GM19239 (cell line): Measurements from ENCODE around the gene WWP2.

ENCODE experiments used
- DNase-seq: peaks from one replicate; pipeline ENCODE4 v3.0.0; 2011; ENCODE audit warnings: low spot score; ENCODE audit not compliant: insufficient read length
- FAIRE-seq: peaks from 2 replicates; lab custom pipeline; 2011; peaks lifted over from hg19 to GRCh38; lab: Jason Lieb, UNC

The WWP2 gene

DNA sequence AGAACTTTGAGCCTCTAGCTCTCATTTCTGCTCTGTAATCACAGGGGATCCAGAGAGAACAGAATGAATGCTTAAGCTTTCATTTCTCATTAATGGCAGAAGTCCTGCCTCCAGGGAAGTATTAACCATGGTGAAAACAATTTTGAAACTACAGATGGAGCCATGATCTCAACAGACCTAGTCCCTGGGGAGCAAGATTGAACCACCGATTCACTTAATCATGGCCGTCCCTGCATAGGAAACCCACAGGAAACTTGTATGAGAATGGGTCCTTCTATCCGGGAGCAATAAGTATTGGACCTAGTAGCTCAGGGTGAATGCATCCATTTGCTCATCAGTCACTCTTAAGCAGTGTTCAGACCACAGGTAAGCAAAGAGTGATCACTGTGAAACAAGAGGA is 148.8 kb downstream of the WWP2 start:
- FAIRE-seq = no peak

DNA sequence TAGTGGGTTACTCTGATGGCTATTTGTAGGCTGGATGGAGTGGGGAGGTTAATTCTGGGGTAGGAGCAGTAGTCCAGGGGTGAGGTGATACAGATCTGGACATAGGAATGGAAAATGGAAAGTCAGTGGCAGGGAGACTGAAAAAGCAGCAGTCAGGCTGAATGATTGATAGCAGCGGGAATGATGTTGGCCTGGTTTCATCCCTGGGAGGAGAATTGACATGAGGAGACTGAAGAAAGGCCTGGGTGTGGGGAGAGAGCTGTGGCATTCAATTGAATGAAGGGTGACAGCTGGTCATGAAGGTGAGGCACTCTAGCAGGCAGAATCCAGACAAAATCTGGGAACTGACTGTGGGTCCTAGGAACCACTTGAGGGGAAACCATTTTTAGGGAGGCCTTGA is 154.3 kb downstream of the WWP2 start:
- FAIRE-seq = no peak
- no peak for DNase-seq

More for the DNA sequence above, 148.8 kb downstream of the WWP2 start:
- no peak for DNase-seq

DNA sequence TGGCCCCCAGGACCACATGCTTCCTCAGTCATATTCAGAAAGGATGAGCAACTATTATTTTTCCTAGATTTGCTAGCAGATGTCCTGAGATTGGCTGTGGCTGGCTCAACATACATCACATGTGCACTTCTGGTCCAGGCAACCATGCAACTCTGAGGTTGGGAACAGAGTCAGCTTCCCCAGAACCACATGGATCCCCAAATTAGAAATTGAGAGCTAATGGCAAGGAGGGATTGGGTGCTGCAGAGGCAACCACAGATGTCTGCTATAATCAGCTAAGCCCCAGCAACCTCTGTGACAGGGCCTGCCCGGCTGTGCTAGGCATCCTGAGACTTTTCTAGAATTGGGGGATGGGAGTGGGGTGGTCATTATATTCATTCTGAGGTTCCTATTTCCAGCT is 155.2 kb downstream of the WWP2 start:
- FAIRE-seq (no peak), DNase-seq (no peak)

DNA sequence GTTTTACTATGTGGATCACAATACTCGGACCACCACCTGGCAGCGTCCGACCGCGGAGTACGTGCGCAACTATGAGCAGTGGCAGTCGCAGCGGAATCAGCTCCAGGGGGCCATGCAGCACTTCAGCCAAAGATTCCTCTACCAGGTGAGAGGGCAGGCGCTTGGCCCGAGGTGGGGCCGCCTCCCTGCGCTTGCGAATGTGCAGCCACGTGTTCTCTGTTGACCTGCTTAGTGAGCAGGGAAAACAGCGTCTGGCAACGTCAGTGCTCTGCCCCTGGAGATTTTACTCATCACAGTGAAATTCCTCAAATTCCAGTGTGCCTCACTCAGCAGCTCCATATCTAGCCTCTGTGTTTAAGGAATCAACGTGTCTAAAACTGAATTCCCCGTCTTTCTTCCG is 155.6 kb downstream of the WWP2 start:
- no peak for DNase-seq

DNA sequence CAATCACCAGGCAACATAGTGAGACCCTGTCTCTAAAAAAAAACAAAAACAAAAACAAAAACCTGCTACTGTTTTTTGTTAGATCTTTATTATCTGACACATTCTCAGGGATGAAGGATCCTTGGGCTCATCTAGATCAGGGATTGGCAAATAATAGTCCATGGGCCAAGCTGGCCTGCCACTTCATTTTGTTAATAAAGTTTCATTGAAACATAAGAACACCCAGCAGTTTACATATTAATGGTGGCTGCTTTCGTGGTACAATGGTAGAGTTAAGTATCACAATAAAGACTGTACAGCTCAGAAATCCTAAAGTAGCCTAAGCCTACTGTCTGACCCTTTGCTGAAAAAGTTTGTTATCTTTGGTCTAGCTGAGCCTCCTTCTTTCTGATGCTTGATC is 156.1 kb downstream of the WWP2 start:
- no peak for FAIRE-seq
- DNase-seq = no peak

More for the DNA sequence above, 155.6 kb downstream of the WWP2 start:
- FAIRE-seq = no peak

DNA sequence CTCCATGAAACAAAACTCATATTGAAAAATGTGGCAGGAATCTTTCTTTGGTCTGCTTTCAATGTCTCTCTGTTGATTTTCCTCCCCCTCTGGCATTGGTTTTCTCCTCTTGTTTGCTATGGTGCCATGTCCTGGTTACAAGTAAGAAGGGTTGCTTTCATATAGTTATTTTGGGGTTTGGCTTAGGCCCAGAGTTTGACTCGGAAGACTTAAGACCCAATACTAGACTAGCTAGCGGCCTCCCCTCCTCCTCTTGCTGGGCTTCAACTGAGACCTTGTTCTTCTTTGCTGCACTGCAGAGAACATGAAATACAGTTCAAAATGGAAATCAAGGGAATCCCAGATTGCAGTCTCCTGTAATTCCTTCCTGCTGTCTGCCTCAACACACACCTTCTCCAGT is 159.0 kb downstream of the WWP2 start:
- FAIRE-seq (no peak), DNase-seq (no peak)

DNA sequence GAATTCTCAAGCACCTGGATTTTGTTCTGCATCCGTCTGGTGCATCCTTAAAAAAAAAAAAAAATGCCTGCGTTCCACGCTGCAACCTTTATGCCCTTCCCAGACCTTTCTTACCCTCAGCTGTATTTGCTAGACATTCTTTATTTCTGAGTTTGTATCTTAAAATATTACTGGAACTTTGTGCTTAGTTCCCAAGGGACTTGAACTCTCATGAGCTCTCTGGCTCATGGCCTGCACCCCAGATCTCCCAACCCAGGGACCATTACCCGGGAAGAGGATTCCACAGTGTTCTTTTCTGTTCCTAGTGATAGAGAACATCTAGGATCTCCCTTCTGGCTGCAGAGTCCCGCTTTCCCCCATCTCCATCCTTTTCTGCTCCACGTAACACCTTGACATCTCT is 160.1 kb downstream of the WWP2 start:
- no peak for FAIRE-seq
- no peak for DNase-seq

DNA sequence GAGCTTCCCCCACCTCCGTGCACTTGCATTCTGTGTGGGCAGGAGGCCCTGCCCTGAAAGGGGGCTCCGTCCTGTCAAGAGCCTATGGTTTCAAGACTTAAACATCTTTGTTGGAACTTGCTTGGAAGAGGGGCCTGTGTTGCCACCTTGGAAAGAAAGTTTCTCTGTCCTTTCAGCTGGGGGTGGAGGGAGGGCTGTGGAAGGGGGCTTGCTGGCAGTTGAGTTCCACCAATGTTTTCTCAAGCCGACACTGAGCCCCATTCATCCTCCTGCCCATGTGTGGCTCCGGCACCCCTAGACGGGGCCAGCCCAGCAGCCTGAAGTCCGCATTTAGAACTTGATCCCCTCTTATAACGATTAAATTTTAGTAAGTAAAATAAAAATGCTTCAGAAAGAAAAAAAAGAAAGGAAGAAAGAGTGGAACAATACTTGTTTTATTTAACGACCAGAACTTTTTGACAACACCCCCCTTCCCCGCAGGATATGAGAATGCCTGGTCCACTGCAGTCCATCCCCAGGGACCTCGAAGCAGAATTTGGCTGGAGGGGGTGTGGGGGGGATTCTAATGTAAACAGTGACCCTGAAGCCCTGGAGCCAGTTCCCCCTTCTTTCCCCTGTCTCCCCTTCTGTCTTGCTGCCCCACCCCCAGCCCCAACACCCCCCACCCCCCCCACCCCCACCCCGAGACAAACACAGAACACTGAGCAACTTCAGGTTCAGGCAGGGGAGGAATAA is 162.1 kb downstream of the WWP2 start:
- DNase-seq (no peak), FAIRE-seq (no peak)

DNA sequence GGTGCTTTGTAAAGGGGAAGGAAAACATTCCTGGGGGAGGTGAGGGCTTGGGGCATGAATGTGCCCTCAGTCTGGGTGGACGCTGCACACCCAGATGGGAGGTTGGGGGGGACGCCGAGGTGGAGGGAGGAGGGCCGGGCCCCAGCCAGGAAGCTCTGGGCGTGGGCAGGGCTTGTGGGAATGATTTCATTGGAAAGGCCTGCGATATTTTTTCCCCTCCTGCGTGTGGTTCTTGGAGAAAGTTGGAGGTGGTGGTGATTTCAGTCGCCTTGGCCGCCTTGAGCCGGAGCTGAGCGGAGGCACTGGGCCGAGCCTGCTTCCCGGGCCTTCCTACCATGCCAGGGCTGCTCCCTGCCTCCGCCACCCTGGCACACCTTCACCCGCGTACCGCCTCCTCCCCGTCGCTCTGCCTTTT is 162.7 kb downstream of the WWP2 start:
- FAIRE-seq (no peak), DNase-seq (no peak)

DNA sequence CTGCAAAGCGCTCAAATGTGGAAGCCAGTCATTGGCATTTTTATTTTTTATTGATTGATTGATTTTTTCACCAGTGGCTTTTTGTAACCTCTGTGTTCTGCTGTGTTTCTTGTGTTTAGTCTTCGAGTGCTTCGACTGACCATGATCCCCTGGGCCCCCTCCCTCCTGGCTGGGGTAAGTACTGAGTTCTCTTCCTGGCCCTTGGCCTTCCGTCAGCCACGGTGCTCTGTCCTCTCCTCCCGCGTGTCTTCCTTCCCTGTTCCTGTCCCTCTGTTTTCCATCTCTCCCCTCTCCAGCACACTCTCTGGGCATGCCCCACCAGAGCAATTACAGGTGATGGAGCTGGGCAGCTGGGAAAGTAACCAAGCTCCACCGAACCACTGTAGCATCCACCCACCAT is 163.2 kb downstream of the WWP2 start:
- no peak for DNase-seq
- FAIRE-seq = no peak

DNA sequence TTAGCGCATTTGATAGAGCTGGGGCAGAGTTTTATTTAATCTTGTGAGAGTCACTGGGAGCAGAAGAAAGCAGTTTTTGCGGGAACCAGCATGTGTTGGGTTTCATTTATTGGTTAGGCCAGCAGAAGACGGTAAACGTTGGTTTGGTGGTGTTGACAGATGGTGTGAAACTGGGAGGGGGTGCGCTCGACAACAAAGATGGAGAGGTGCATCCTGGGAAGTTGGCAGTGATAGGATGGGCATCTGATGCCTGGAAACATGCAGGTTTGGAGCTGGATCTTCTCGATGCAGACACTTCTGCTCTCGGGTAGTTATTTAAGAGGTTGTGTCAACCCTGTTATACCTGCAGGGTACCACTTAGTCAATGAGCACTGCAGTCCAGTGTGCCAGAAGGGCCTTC is 164.1 kb downstream of the WWP2 start:
- no peak for DNase-seq
- FAIRE-seq = no peak

DNA sequence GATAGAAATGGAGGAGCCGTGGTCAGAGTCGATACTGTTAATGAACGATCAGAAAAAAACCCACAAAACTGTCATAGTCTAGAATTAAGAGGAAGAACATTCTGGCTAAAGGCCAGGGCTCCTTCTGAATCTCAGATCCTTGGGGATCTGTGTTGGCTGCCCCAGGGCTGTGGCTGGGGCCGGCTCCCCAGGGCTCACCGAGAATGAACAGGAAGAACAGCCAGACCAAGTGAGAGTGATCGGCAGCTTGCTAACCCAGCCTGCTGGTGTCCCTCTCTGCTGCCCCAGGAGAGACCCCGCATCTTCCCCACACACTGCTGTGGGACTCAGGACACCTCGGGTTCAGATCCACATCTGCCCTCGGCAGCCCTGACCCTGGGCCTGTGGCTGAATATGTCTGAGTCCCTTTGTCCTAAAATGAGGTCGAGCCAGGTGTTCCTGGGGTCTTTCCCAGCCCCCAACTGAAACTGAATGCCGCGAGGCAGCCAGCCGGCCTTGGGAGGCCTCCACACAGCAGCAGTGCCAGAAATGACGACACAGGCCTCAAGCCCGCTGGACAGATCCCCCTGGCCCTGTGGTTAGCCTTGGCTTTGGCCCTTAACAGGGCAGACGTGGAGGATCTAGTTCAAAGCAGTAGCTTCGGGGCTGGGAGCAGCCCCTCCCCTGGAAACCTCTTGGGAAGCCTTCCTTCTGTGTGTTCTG is 165.1 kb downstream of the WWP2 start:
- DNase-seq (no peak), FAIRE-seq (no peak)

DNA sequence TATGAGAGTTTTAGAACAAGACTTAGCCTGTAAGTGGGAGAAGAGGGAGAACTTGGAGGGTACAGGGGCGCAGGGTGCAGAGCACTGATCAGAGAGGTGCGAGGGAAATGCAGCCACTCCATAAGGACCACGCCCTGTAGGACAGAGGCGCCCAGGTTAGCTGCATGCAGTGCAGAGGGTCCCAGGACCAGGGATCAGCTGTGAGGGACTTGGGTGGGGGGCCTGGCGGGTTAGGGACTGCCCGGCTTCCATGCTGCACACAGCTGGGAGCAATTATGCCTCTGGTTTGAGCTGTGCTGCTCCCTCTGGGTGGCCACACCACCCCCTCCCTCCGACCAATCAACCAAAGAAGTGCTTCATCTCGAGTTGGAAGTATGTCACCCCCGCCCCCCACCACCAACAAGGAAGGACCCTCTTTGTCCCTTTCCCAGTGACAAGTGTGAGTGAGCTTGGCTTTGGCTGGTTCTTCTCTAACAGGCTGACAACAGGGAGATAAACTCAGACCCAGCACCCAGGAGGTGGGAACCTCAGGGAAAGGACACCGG is 166.8 kb downstream of the WWP2 start:
- DNase-seq (no peak), FAIRE-seq (no peak)

DNA sequence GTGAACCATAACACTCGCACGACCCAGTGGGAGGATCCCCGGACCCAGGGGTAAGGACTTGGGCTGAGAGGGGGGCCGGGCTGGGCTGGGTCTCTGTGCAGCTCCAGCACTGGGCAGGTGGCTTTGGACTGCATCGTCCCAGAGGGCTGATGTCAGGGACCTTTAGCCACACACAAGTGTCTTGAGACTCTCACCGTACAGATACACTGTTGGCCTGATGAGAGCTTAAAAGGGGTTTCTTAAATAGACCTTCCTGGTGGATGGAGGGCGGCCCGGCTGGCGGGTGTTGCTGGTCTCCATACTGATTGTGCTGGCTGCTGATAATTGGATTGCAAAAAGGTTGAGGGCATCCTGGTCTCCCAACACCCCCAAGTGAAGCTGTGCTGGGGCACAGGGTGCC is 167.3 kb downstream of the WWP2 start:
- DNase-seq (no peak), FAIRE-seq (no peak)

DNA sequence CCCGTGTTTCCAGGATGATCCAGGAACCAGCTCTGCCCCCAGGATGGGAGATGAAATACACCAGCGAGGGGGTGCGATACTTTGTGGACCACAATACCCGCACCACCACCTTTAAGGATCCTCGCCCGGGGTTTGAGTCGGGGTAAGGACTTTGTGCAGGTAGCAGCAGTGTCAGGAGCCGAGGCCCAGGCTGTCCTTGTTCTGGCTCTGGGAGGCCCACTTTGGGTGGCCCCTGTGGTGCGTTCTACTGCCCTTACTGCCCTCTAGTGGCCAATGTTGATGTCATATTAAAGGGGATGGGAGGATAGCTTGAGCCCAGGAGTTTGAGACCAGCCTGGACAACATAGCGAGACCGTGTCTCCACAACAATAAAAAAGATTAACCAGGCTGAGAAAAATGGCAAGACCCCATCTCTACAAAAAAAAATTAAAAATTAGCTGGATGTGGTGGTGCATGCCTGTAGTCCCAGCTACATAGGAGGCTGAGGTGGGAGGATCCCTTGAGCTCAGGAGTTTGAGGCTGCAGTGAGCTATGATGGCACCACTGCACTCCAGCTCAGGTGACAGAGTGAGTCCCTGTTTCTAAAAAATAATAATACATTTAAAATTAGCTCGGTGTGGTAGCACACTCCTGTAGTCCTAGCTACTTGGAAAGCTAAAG is 168.1 kb downstream of the WWP2 start:
- DNase-seq = peak; percentile 83
- FAIRE-seq = peak; percentile 86

DNA sequence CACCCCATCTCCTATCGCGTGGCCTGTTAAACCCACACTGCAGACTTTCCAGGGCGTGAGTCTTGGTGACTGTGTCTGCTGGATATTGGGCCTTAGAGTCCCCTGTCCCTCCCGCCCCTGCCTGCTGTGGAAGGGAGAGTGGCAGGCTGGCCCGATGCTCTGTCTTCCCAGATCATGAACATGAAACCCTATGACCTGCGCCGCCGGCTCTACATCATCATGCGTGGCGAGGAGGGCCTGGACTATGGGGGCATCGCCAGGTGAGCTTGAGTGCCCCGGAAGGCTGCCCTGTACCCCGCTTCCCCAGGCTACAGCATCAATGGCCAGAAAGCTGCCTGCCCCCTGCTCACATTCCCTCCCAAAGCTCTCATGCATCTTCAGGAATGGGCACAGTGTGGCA is 169.5 kb downstream of the WWP2 start:
- no peak for DNase-seq
- no peak for FAIRE-seq

DNA sequence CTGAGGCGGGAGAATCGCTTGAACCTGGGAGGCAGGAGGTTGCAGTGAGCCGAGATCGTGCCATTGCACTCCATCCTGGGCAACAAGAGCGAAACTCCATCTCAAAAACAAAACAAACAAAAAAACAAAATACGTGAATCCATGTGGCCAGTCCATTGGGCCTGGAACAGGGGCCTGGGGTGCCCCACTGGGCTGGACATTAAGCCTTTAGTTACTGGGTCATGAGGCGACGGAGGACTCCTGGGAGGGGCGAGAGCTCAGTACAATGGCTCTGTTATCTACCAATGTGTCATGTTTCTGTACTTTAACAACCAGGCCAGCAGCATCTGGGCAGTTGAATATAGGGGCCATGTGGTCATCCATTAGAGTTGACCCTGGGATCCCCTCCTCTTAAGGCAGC is 170.1 kb downstream of the WWP2 start:
- FAIRE-seq (no peak), DNase-seq (no peak)

DNA sequence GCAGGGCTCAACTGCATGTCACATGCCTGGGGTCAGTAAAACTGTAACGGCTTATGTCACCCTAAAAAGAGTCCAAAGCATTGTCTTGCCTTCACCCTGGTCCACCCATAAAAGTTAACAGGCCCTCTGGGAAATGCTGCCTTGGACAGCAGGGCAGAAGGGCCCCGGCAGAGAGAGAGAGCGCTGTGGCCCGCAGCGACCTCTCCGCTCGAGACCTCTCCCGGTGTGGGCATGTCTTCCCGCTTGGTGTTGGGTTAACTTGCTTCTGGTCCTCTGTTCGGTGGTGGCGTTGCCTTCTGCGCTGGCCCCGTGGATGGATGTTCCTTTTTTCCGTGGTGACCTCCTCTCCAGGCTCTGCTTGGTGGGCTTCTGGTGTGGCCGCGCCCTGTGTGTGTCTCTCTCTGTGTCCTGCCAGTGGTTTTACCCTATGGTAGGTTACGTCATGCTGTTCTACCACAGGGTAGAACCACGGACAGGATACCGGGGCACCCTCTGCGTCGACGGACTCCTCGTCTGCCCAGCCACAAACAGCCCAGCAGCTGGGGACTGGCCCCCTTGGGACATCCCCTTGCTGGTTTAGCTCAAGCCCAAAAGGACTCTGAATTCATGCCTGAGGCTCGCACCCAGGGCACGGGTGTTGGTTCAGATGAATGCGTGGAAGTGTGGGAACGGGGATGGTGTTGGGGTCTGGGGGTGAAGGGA is 170.7 kb downstream of the WWP2 start:
- FAIRE-seq = no peak
- no peak for DNase-seq

DNA sequence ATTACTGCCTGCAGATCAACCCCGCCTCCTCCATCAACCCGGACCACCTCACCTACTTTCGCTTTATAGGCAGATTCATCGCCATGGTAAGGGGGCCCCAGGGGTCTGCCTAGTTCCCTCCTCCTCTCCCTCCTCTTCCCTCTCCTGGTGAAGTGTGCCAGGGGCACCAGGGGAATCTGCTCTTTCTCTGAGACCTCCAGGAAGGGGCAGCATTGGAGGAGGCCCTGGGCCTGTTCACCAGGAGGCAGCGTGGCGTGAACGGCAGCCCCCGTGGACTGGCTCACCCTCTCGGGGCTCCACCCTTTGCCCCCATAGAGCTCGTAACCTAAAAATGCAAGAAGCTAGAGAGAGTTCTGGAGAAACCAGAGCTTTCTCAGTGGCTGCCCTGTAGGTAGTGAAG is 171.9 kb downstream of the WWP2 start:
- FAIRE-seq (no peak), DNase-seq (no peak)

DNA sequence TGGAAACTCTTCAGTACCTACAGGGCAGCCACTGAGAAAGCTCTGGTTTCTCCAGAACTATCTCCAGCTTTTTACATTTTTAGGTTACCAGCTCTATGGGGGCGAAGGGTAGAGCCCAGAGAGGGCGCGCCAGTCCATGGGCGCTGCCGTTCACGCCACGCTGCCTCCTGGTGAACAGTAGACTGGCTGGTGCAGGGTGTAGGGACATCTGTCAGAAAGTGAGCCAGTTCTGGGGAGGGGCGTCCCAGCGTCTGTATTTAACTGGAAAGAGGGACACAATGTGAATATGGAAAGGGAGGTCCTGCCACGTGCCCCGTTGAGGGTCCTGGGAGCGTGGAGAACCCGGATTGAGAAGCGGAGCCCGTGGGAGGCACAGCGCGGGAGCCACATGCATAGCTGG is 172.6 kb downstream of the WWP2 start:
- no peak for FAIRE-seq

DNA sequence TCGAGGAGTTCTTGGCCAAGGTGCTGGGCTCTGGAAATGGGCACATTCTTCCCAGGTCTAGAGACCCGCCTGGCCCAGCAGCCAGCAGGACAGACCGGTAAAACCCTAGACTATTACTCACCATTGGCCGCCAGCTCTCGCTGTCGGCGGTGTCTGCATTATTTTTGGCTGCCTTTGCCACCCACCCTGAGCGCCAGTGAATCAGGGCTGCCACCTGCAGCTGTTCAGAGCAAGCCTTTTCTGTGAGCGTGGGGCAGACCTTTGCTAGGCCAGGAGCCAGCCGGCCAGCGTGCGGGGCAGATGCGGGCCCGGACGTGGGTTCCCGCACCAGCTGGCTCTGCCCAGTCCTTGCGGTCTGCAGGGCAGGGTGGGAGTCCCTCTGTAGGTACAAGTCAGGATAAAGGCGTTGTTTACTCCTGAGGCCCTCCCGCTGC is 173.2 kb downstream of the WWP2 start:
- DNase-seq (no peak), FAIRE-seq (no peak)

More for the DNA sequence above, 172.6 kb downstream of the WWP2 start:
- no peak for DNase-seq
